K562 (cell line): Measurements from ENCODE around the gene TCAP. TPM values are rescaled to one million over a fixed set of nuclear protein-coding genes. Genes with fewer than 3 reads are reported as not detected.

Source experiments
- CHD7 ChIP-seq: fragments of 200-600 bp; sonication (generic); IDR thresholded peaks from one replicate; pipeline ENCODE4 v1.6.1; 2012; ENCODE audit warnings: mild to moderate bottlenecking, low read depth, low read length, inconsistent platforms
- DMBX1 ChIP-seq: fragments of 250-450 bp; sonication (Bioruptor Pico); IDR thresholded peaks from 2 replicates; pipeline ENCODE4 v1.8.0; 2022; ENCODE audit warnings: inconsistent platforms, mild to moderate bottlenecking, moderate library complexity, borderline replicate concordance
- ELF1 ChIP-seq: fragments of 200-800 bp; sonication (Bioruptor generic); IDR thresholded peaks from 2 replicates; pipeline ENCODE4 v1.6.1; 2016; ENCODE audit warnings: missing genetic modification characterization, missing compliant biosample characterization
- HES1 ChIP-seq: fragments of 450-650 bp; IDR thresholded peaks from 2 replicates; pipeline ENCODE4 v1.6.1; 2016; ENCODE audit warnings: low read depth, mild to moderate bottlenecking, moderate library complexity
- TAF1 ChIP-seq: IDR thresholded peaks from 2 replicates; pipeline ENCODE4 v1.6.1; 2011; ENCODE audit warnings: mild to moderate bottlenecking, low read length, moderate library complexity; ENCODE audit not compliant: insufficient read depth, control insufficient read depth, severe bottlenecking; ENCODE audit errors: extremely low read depth
- TCF3 ChIP-seq: sonication (generic); formaldehyde crosslinking; IDR thresholded peaks from 2 replicates; pipeline ENCODE4 v1.4.0; 2020; ENCODE audit warnings: mild to moderate bottlenecking, missing genetic modification reagents
- polyA plus RNA-seq, 8 experiments: library from polyadenylated mRNA; depleted of rRNA in 4 of 8; stranded (reverse) in 5 of 8; unstranded in 3 of 8; fragments of >200 nt; fragmentation: Nextera tagmentation in 2 of 8; fragmentation: Illumina TruSeq in 1 of 8; extraction: Ambion mirVana in 2 of 8; extraction: Trizol in 1 of 8; gene quantifications; 2 replicates each; pipeline versions ENCODE4 v1.2.1 to v1.2.3, GENCODE V29; 2011 to 2014; ENCODE audit warnings: inconsistent platforms in 1 of 8, missing spikeins in 1 of 8
- total RNA-seq, 7 experiments: library from RNA; depleted of rRNA in 6 of 7; stranded (reverse); fragments of >200 nt in 6 of 7; fragmentation: Illumina TruSeq in 2 of 7; extraction: Trizol in 2 of 7; gene quantifications; 2 replicates each; pipeline versions ENCODE4 v1.2.1 to v1.2.3, GENCODE V29; 2011 to 2021; ENCODE audit warnings: low replicate concordance in 1 of 7
- TF ChIP-seq, protein P1 (sequence below): fragments of 450-650 bp; IDR thresholded peaks from 2 replicates; pipeline ENCODE4 v1.6.1; 2016; ENCODE audit warnings: antibody characterized with exemption

The TCAP gene
- total and polyA plus RNA-seq, 9 of the 15 experiments (the other 6 are each of a cell fraction or from before 2014, with no cell fraction given): 0.33 to 1.4 (median 0.82) TPM; not detected in 2

DNA sequence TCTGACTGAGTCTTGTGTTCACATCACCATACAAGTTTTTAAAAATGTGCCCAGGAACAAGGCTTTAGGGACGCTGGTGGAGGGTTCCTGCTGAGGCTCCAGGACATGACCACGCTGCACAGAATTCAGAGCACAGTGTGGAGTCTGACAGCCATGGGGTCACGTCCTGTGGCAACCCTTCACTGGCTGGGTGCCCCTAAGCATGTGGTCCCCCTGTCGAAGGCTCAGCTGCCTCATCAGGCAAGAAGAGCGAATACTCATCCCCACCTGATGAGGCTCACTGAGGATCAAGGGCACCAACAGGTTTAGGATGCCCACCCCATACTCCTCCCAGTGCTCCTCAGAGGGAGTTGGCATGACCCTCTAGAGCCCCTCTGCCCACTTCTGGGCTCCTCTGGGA is 9.0 kb downstream of the TCAP start (continued):
- TF ChIP-seq, protein P1, sequence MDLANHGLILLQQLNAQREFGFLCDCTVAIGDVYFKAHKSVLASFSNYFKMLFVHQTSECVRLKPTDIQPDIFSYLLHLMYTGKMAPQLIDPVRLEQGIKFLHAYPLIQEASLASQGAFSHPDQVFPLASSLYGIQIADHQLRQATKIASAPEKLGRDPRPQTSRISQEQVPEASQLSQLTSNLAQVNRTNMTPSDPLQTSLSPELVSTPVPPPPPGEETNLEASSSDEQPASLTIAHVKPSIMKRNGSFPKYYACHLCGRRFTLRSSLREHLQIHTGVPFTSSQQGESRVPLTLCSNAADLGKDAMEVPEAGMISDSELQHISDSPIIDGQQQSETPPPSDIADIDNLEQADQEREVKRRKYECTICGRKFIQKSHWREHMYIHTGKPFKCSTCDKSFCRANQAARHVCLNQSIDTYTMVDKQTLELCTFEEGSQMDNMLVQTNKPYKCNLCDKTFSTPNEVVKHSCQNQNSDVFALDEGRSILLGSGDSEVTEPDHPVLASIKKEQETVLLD: no peak
- TF ChIP-seq HES1 (no peak), TCF3 (no peak), CHD7 (no peak), DMBX1 (CRISPR knock-in tag) (no peak), ELF1 (tag) (no peak), TAF1 (no peak)
